SIG-M5 treated with dmso at 0.1 percent for 504 hours (cell line): ENCODE results near the gene NGFR.
"Not testable (repeated sequence)": the region's sequence is repeated elsewhere in the genome, so short reads cannot be mapped to it uniquely, and the experiment has no call there.

Experiments used
- DNase-seq: peaks from one replicate; lab custom pipeline; 2025; ENCODE audit not compliant: unreplicated experiment; lab: John Stamatoyannopoulos, UW

Gene NGFR

DNA sequence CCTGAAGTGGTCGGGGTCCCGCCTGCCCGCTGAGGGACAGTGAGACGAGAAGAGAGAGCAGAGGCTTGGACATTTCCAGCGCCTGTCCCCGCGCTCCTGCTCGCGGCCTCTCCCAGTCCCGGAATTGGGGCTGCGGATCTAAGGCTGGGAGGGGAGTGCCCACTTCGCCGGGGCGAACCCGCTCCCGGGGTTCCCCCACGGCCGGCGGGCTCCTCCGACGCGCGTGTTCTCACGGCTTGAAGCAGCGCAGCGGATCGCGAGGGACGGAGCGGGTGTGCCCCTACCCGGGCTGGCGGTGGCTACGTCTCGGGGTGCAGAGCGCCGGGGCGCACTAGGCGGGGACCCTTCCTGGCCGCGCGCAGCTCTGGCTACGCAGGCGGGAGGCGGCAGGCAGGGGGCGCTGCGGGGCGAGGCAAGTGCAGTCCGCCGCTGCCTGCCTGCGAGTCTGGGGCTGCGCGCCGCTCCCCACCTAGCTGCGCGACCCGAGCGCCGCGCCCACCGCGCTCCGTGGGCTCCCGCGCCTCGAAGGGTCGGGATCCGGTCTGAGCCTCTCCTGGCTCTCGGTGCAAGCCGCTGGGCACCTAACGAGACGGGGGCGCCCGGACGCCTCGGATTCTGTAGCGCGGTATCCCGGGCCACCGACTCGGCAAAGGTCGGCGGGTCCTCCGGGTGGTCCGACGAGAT is 1.2 kb downstream of the NGFR start:
- peak; percentile 38 for DNase-seq

DNA sequence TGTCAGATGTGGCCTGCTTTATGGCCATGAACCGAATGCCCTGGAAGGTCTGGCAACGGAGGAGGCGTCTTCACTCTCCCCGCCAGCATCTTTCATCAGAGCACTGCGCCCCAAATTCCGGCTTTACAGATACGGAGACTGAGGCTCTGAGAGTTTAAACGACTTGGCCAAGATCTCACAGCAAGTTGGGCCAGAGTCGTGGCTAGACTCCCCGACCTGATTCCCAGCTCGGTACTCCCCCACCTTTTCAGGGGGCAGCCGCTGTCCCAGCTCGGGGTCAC is 1.7 kb downstream of the NGFR start:
- DNase-seq = no peak

DNA sequence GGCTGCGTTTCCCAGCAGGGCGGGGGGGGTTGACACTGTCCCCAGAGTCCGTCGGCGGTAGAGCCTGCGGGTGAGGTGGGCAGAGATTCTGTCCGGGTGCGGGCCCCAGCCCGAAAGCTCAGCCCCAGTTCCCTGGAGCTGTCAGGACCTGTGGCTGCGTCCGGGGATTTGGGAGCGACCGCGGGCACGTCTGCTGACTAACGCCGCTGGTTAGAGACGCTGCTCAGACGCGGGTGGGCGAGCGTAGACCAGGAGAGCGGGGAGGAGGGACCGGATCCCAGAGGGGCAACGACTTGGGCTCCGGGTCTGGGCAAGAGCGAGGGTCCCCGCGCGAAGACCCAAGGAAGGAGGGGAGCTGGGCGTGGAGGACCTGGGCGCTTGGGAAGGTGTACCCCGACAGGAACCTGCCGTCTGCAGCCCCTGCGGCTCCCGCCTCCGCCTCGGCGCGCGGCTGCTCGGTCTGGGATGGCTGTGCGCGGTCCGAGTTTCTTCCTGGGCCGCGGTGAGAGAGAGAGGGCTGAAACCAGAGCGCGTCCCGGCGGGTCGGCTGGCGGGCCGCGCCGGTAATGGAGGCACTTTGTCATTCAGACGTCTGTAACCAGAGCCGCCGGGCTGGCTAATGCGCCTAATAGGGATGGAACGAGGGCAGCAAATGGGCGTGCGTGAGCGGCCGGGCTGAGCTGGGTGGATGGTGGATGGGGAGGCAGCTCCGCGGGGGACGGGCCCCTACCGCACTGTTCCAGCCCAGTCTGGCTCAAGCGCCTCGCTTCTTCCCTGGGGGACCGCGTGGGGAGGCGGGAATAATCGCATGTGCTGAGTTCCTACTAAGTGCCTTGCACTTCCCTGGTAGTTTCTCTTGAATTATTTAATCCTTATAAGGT is 2.3 kb downstream of the NGFR start:
- no peak for DNase-seq

DNA sequence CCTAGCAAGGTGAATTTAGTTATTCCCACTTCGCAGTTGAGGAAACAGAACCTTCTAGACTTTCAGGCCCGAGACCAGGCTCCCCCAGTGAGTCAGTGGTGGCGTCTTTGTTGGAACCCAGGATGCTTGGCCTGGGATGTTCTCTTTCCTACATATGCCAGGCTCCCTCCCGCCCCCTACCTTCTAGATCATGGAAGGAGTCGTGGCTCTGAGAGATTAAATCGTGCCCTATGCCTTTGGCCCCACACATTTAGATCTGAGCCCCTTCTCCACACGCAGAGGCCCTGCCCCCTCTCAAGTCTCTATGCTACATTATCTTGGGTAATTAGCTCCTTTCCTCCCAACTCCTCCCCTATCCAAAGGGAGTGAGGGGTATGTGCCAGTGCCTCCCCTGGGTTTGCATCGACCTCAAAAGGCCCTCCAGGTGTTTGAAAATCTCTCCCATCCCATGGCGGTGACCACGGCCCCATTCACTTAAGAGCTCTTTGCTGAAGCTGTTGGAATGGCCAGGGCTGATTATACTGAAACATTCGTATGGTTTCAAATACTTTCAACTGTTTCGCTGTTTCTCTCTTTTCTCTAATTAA is 3.0 kb downstream of the NGFR start:
- no peak for DNase-seq

DNA sequence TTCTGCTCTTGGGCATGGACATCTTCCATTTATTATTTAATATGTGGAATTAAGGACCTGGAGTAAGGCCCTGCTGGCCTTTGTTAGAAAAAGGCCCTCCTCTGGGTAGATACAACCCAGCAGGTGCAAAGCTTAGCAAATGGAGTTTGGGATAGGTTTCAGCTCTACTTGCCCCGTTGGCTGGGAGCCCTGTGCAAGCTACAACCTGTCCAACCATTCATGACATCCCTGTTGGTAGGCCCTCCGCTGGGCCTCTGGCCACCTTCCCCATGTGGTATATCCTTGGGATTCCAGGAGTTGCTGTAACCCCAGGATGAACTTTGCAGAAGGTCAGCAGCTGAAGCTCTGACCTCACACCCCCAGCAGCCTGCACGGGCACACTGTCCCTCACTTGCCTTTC is 6.4 kb downstream of the NGFR start:
- no peak for DNase-seq

DNA sequence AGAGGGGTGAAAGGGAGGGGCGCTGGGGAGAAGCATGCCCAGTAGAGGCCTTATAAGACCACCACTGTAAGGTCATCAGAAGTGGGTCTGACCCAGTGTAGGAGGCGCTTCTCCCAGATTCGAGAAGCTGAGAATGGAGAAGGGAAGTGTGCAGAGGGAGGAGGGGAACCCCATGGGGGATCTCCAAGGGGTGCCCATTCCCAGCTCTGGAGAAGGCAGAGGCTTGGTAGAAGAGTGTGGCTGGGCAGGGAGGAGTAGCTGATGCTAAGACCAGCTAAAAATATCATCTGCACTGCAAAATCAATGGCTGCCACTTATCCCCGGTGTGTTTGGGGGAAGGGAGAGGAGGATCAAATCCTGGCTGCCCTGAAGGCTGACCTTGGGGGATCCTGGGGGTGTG is 7.2 kb downstream of the NGFR start:
- DNase-seq = no peak

DNA sequence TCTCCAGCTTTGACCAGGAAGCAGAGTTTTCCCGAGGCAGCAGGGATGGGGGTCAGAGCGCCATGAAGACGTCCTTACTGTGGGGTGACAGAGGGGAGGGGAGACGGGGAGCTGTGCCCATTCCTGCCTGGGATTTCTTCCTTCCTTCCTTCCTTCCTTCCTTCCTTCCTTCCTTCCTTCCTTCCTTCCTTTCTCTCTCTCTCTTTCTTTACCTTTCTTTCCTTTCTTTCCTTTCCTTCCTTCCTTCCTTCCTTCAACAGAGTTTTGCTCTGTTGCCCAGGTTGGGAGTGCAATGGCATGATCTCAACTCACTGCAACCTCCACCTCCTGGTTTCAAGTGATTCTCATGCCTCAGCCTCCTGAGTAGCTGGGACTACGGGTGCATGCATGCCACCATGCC is 7.6 kb downstream of the NGFR start:
- not testable (repeated sequence) for DNase-seq

DNA sequence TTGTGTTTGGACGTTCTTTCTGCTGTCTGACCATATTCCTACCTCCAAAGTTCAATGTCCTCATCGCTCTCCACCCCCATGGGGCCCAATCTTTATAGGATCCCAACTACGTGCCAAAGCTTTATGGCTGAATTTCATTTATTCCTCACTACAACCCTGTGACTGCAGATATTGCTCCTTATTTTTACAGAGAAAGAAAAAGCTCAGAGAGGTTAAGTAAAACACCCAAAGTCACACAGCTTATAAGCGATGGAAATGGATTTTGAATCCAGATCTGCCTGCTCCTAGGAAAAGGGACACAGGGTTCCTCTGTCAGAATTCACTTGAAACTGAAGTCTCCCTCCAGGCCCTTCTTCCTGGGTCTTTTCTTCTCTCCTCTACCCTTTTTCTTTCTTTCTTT is 9.3 kb downstream of the NGFR start:
- DNase-seq = no peak

DNA sequence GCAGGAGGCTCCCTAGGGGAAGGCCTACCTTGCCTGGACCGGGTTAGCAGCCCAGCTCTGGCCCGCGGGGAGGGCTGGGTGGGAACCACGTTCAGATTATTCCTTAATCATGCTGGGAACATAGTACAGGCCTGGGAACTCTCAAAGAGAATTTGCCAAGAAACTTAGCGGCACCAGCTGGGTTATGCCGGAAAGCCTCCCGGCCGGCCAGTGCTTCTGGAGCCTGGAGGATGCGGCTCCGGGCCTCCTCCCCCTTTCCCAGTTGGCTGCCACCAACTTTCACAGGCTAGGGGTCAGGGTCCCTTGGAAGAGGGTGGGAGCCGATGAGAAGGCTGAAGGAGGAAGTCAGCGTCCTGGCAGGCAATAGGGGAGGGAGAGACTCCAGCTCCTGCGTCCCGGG is 10.8 kb downstream of the NGFR start:
- DNase-seq = no peak

DNA sequence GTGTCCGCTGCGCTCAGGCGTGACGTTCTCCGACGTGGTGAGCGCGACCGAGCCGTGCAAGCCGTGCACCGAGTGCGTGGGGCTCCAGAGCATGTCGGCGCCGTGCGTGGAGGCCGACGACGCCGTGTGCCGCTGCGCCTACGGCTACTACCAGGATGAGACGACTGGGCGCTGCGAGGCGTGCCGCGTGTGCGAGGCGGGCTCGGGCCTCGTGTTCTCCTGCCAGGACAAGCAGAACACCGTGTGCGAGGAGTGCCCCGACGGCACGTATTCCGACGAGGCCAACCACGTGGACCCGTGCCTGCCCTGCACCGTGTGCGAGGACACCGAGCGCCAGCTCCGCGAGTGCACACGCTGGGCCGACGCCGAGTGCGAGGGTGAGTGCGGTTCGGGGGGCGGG is 11.2 kb downstream of the NGFR start:
- no peak for DNase-seq

DNA sequence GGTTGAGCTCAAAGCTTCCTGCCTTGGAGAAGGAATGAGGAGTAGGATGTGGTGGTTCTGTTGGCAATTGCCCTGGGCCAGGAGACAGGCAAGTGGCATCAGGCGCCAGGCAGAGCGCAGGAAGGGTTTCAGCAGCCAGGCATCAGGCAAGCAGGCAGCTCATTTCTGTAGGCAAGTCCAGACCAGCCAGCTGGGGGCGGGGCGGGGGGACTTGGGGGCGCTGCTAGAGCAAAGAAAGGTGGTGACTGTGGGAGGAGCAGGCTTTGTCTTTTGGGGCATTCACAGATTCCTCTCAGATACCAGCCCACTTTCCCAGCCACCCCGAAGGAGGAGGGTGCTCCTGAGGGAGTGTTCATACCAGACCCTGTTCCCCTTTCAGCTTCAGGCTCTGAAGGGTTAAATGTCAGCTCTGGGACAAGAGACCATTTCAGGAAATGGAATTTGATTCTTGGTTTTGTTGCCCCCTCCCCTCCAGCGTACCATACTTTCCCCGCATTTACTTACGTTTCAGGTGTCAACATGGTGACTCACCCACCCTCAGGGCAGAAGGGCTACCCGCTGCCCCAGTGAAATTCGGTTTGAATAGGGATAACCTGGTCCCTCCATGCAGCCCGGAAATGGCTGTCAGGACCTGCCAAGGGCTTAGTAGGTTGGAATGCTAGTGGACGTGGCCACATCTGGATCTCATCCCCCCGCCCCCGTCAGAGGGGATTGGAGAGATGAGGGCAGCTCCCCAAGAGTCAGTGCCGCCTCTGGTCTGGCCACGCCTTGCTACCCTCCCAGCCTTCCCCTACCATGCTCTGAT is 13.2 kb downstream of the NGFR start:
- peak; percentile 19 for DNase-seq

DNA sequence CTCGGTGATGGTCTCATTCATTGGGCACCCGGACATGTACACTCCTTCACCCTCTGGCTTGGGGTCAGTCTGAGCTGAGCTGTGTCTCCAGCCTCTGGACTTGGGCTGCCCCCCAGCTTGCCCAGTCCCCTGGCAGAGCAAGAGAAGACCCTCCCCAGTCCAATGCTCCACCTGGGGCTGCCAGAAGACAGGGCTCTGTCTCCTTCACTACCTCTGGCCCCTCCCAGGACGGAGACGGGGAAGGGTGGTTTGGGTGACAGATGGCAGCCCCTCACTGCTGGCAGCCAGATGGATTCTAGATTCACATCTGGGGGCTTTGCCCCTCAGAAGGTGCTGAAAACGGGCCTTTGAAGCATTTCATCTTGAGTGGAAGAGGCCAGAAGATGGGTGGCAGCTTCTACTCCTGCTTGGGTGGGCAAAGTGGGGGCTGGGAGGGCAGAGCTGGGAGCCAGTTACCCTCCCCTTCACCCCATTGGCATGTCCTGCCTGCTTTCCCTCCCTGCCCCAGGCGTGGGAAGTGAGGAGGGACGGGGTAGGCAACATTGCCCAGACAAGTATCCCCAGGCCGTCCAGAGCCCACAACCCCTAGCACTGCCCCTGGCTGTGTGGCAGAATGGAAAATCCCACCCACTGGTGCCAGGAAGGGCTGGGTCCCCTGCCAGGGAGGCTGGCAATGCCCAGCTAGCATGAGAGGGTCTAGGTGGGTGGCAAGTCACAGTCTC is 13.9 kb downstream of the NGFR start:
- DNase-seq = no peak

DNA sequence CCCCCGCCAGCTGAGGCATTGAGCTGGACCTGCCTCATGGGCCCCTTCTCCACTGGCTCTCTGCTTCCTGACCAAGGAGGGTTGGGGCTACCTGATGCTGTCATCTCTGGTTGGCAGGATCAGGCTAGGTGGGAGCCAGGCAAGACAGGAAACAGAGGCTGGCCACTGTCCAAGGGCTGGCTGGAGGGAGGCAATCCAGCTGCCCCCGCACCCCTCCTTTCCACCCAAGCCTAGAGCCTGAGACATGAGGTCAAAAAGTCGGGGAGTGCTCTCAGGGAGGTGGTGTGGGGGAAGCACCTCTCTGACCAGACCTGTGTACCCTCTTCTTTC is 14.5 kb downstream of the NGFR start:
- no peak for DNase-seq

DNA sequence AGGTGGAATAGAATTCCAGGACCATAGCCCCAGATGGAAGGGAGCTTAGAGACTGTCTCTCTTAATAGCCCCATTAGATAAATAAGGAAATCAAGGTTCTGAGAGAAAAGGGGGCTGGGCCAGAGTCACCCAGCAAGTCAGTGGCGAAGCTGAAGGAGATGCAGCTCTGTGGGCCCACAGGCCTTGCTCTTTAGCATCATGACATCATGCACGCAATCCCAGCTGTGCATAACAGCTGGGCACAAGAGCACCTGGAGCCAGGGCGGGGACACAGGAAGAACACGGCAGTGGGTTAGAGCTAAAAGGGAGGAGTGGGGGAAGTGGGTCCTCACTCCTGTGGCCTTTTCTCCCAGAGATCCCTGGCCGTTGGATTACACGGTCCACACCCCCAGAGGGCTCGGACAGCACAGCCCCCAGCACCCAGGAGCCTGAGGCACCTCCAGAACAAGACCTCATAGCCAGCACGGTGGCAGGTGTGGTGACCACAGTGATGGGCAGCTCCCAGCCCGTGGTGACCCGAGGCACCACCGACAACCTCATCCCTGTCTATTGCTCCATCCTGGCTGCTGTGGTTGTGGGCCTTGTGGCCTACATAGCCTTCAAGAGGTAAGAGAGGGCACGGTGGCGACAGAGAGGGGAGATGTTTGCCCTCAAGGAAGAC is 15.1 kb downstream of the NGFR start:
- no peak for DNase-seq

DNA sequence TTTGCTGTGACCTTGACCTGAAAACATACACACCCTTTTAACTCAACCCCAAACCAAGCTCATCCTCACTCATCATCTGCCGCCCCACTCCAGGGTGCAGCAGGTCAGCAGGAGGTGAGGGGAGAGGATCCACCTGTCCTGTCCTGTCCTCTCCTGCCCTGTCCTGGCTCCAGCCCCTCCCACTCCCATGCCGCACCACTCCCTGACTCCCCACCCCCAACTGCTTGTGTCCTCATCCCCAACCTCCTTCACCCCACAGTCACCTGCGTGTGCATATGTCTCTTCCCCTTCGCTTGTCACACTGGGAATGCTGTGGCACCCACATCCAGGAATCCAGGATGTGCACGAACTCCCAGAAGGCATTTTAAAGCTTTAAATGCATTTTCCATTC is 15.6 kb downstream of the NGFR start:
- DNase-seq = no peak

DNA sequence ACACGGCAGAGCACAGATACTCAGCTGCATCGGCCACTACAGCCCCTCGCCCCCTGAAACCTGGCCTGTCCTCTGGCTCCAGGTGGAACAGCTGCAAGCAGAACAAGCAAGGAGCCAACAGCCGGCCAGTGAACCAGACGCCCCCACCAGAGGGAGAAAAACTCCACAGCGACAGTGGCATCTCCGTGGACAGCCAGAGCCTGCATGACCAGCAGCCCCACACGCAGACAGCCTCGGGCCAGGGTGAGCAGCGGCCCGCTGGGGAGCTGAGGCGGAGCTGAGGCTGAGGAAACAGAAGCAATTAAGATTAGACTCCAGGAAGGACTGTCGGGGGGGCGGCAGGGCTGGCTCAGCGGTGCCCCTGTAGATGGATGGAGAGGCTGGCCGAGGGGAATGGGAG is 16.7 kb downstream of the NGFR start:
- DNase-seq = no peak

DNA sequence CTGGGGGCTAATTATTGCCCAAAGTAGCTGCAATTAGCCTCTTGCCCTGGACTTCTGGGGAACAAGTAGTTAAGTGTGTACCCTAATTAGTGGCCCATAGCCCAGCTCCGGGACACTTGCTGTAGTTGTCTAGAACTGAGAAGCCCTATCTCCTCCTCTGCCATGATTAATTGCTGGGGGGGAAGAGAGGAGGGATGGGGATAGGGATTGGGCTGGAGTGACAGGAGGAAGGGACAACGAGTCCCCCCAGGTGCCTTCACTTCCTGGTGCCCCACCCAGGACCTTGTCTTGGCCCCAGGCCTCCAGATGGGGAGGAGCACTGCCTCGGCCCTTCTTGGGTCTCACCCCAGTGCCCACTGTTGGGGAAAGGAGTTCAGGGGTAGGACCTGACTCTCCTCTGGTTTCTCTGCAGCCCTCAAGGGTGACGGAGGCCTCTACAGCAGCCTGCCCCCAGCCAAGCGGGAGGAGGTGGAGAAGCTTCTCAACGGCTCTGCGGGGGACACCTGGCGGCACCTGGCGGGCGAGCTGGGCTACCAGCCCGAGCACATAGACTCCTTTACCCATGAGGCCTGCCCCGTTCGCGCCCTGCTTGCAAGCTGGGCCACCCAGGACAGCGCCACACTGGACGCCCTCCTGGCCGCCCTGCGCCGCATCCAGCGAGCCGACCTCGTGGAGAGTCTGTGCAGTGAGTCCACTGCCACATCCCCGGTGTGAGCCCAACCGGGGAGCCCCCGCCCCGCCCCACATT is 17.4 kb downstream of the NGFR start:
- DNase-seq = no peak

DNA sequence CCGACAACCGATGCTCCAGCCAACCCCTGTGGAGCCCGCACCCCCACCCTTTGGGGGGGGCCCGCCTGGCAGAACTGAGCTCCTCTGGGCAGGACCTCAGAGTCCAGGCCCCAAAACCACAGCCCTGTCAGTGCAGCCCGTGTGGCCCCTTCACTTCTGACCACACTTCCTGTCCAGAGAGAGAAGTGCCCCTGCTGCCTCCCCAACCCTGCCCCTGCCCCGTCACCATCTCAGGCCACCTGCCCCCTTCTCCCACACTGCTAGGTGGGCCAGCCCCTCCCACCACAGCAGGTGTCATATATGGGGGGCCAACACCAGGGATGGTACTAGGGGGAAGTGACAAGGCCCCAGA is 17.9 kb downstream of the NGFR start:
- no peak for DNase-seq

DNA sequence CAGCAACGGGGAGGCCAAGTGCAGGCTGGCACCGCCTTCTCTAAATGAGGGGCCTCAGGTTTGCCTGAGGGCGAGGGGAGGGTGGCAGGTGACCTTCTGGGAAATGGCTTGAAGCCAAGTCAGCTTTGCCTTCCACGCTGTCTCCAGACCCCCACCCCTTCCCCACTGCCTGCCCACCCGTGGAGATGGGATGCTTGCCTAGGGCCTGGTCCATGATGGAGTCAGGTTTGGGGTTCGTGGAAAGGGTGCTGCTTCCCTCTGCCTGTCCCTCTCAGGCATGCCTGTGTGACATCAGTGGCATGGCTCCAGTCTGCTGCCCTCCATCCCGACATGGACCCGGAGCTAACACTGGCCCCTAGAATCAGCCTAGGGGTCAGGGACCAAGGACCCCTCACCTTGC is 18.5 kb downstream of the NGFR start:
- no peak for DNase-seq

DNA sequence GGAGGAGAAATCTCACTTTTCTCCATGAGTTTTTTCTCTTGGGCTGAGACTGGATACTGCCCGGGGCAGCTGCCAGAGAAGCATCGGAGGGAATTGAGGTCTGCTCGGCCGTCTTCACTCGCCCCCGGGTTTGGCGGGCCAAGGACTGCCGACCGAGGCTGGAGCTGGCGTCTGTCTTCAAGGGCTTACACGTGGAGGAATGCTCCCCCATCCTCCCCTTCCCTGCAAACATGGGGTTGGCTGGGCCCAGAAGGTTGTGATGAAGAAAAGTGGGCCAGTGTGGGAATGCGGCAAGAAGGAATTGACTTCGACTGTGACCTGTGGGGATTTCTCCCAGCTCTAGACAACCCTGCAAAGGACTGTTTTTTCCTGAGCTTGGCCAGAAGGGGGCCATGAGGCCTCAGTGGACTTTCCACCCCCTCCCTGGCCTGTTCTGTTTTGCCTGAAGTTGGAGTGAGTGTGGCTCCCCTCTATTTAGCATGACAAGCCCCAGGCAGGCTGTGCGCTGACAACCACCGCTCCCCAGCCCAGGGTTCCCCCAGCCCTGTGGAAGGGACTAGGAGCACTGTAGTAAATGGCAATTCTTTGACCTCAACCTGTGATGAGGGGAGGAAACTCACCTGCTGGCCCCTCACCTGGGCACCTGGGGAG is 19.1 kb downstream of the NGFR start:
- no peak for DNase-seq
